ENCODE measurements around the gene ATXN7L2.

ATXN7L2 gene

GRCh38 chr1:109499661-109500536, 16.2 kb downstream of the ATXN7L2 start:
- H3K27ac ChIP-seq = peak overlapping the region; percentile 50
- peak; percentile 65 for TF ChIP-seq CTCF (conservative IDR thresholded peaks at IDR 0.05)

- H3K27ac ChIP-seq = no peak overlapping the region
- TF ChIP-seq CTCF (conservative IDR thresholded peaks at IDR 0.05) = no peak
Measured at GRCh38 chr1:109500941-109501381, 17.3 kb downstream of the ATXN7L2 start.

GRCh38 chr1:109501644-109502363, 18.1 kb downstream of the ATXN7L2 start:
- TF ChIP-seq CTCF (conservative IDR thresholded peaks at IDR 0.05) = no peak
- no peak overlapping the region for H3K27ac ChIP-seq

- no peak overlapping the region for H3K27ac ChIP-seq
- TF ChIP-seq CTCF (conservative IDR thresholded peaks at IDR 0.05) = no peak
Measured at GRCh38 chr1:109502364-109502851, 18.7 kb downstream of the ATXN7L2 start.

- no peak for TF ChIP-seq CTCF (conservative IDR thresholded peaks at IDR 0.05)
- H3K27ac ChIP-seq = no peak overlapping the region
Measured at GRCh38 chr1:109503935-109504334, 20.2 kb downstream of the ATXN7L2 start.

- no peak overlapping the region for H3K27ac ChIP-seq
- no peak for TF ChIP-seq CTCF (conservative IDR thresholded peaks at IDR 0.05)
Measured at GRCh38 chr1:109504974-109505373, 21.3 kb downstream of the ATXN7L2 start.

All from VCaP (cell line).